GM12878 (cell line): ENCODE results near the gene SMC5. TPM values are rescaled to one million over a fixed set of nuclear protein-coding genes. Genes with fewer than 3 reads are reported as not detected.

Experiments
- ATAC-seq: fragments of 200-7000 bp; cut with Tn5 transposase; 3 replicates; pipeline ENCODE4 v1.9.1; 2020; ENCODE audit warnings: mild to moderate bottlenecking, moderate library complexity
- BruUV-seq: library from RNA; stranded (reverse); fragments of 400-500 nt; replicated peaks from 2 replicates; lab custom pipeline; 2021; lab: Mats Ljungman, UMichigan
- CTCF ChIA-PET: fragments of 300-600 bp; sonication (Branson Sonifier 250); formaldehyde crosslinking; extraction: SDS; loops from one replicate; lab custom pipeline; 2021; ENCODE audit warnings: inconsistent platforms; lab: Yijun Ruan, JAX
- POLR2A ChIA-PET: fragments of 350-600 bp; formaldehyde crosslinking; extraction: SDS; loops from one replicate; lab custom pipeline; 2021; ENCODE audit warnings: inconsistent platforms; lab: Charles Lee
- RAD21 ChIA-PET: fragments of 300-600 bp; sonication (Branson Sonifier 250); formaldehyde crosslinking; loops from one replicate; lab custom pipeline; 2023; ENCODE audit warnings: antibody characterized with exemption; ENCODE audit not compliant: unreplicated experiment; lab: Charles Lee
- SMC1A ChIA-PET: fragments of 300-600 bp; sonication (Branson Sonifier 250); formaldehyde crosslinking; loops from one replicate; lab custom pipeline; 2023; ENCODE audit not compliant: unreplicated experiment, uncharacterized antibody; lab: Charles Lee
- DNase-seq: peaks from one replicate; pipeline ENCODE4 v3.0.0-alpha.2; 2011; ENCODE audit warnings: low read depth, low spot score
- FAIRE-seq: peaks from 3 replicates; lab custom pipeline; 2011; peaks lifted over from hg19 to GRCh38; lab: Jason Lieb, UNC
- H2AFZ ChIP-seq: 2 replicates; pipeline ENCODE4 v1.6.0; 2011; ENCODE audit warnings: low read depth, low read length, control low read depth; ENCODE audit not compliant: control insufficient read depth
- H3K27ac ChIP-seq: 2 replicates; pipeline ENCODE4 v1.5.1; 2011; ENCODE audit warnings: control low read depth; ENCODE audit not compliant: control insufficient read depth, insufficient read depth
- H3K27me3 ChIP-seq, 2 experiments: replicated peaks in 1 of 2; 2 replicates each; pipeline versions ENCODE4 v1.6.0 to v1.6.1; 2011; ENCODE audit warnings: low read length in 1 of 2; ENCODE audit not compliant: control insufficient read depth in 2 of 2, insufficient read depth in 2 of 2
- H3K36me3 ChIP-seq, 2 experiments: 2 replicates each; pipeline ENCODE4 v1.5.1; 2011; ENCODE audit warnings: low read length in 1 of 2; ENCODE audit not compliant: control insufficient read depth in 2 of 2, insufficient read depth in 2 of 2
- H3K4me1 ChIP-seq: 2 replicates; pipeline ENCODE4 v1.6.1; 2011; ENCODE audit warnings: mild to moderate bottlenecking, low read length, moderate library complexity, mixed read lengths; ENCODE audit not compliant: control insufficient read depth, insufficient read depth
- H3K4me2 ChIP-seq: 2 replicates; pipeline ENCODE4 v1.6.0; 2011; ENCODE audit warnings: control low read depth; ENCODE audit not compliant: control insufficient read depth, insufficient read depth
- H3K4me3 ChIP-seq: fragments of 200-600 bp; sonication (generic); 2 replicates; pipeline ENCODE4 v1.5.1; 2016
- H3K79me2 ChIP-seq: 2 replicates; pipeline ENCODE4 v1.6.0; 2011; ENCODE audit warnings: low read length; ENCODE audit not compliant: control insufficient read depth, insufficient read depth
- H3K9ac ChIP-seq: 2 replicates; pipeline ENCODE4 v1.8.0; 2011; ENCODE audit warnings: low read length, control low read depth, mixed read lengths; ENCODE audit not compliant: control insufficient read depth, insufficient read depth
- H3K9me3 ChIP-seq: replicated peaks from 3 replicates; pipeline ENCODE4 v1.5.1; 2011; ENCODE audit warnings: mild to moderate bottlenecking, low read length; ENCODE audit not compliant: control insufficient read depth, insufficient read depth
- H4K20me1 ChIP-seq: 2 replicates; pipeline ENCODE4 v1.6.0; 2011; ENCODE audit not compliant: control insufficient read depth, insufficient read depth
- FOXM1 ChIP-seq: IDR thresholded peaks from 2 replicates; pipeline ENCODE4 v1.6.1; 2012; ENCODE audit warnings: low read depth, mild to moderate bottlenecking, inconsistent platforms, low read length, moderate library complexity
- IRF5 ChIP-seq: fragments of 450-650 bp; IDR thresholded peaks from 2 replicates; pipeline ENCODE4 v1.6.1; 2017; ENCODE audit warnings: borderline replicate concordance
- MEF2B ChIP-seq: fragments of 450-650 bp; IDR thresholded peaks from 2 replicates; pipeline ENCODE4 v1.6.1; 2018; ENCODE audit warnings: mild to moderate bottlenecking, moderate library complexity; ENCODE audit not compliant: partially characterized antibody, poor library complexity, severe bottlenecking
- RBBP5 ChIP-seq: fragments of 200-600 bp; sonication (generic); conservative IDR thresholded peaks from 2 replicates; pipeline ENCODE4 v1.6.1; 2016
- RELB ChIP-seq: fragments of 450-650 bp; IDR thresholded peaks from 2 replicates; pipeline ENCODE4 v1.6.1; 2017; ENCODE audit warnings: low read depth, mild to moderate bottlenecking, moderate library complexity
- USF1 ChIP-seq: IDR thresholded peaks from 2 replicates; pipeline ENCODE4 v1.6.1; 2011; ENCODE audit warnings: borderline replicate concordance, low read depth, mild to moderate bottlenecking, moderate library complexity, mixed read lengths, low read length; ENCODE audit not compliant: insufficient read depth; ENCODE audit errors: extremely low read length
- WGBS: methylation state at CpG from one replicate; pipeline ENCODE4 v1.1.6; 2016; ENCODE audit warnings: low lambda C conversion rate; ENCODE audit not compliant: insufficient replicate concordance, insufficient coverage; ENCODE audit errors: missing lambda C conversion rate; 5-methylcytosine and 5-hydroxymethylcytosine counted together
- in situ Hi-C: fragments of 300-500 bp; cut with MboI; formaldehyde crosslinking; loops from 9 replicates; pipeline ENCODE4 v1.14.3; 2018; ENCODE audit warnings: mixed read lengths
- intact Hi-C: fragments of 100-400 bp; cut with micrococcal nuclease; formaldehyde crosslinking; loops from one replicate; pipeline ENCODE4 v1.14.2; 2022; ENCODE audit not compliant: unreplicated experiment
- polyA plus RNA-seq, 11 experiments: library from polyadenylated mRNA; depleted of rRNA in 4 of 11; unstranded in 6 of 11; stranded (reverse) in 5 of 11; fragments of >200 nt; fragmentation: Nextera tagmentation in 4 of 11; fragmentation: Illumina TruSeq in 1 of 11; extraction: Ambion mirVana in 4 of 11; extraction: Trizol in 1 of 11; gene quantifications; 1 replicate in 1 of 11; 2 replicates in 10 of 11; pipeline versions ENCODE4 v1.2.1 to v1.2.3, GENCODE V29; 2011 to 2016; ENCODE audit warnings: inconsistent platforms in 2 of 11, missing spikeins in 2 of 11, low read depth in 1 of 11
- total RNA-seq, 4 experiments: library from RNA; depleted of rRNA in 3 of 4; stranded (reverse); fragments of >200 nt in 3 of 4; fragmentation: Illumina TruSeq in 1 of 4; extraction: Trizol in 1 of 4; gene quantifications; 2 replicates each; pipeline versions ENCODE4 v1.2.1 to v1.2.3, GENCODE V29; 2013 to 2021
- TF ChIP-seq, protein P1 (sequence below): fragments of 450-650 bp; conservative IDR thresholded peaks from 2 replicates; pipeline ENCODE4 v1.6.1; 2017; ENCODE audit warnings: mild to moderate bottlenecking, moderate library complexity
- TF ChIP-seq, protein P2 (sequence below): fragments of 450-650 bp; IDR thresholded peaks from 2 replicates; pipeline ENCODE4 v1.6.1; 2016; ENCODE audit warnings: mild to moderate bottlenecking, moderate library complexity, borderline replicate concordance

The SMC5 gene
- total and polyA plus RNA-seq, 10 of the 15 experiments (the other 5 are each of a cell fraction or from before 2014, with no cell fraction given): 6.5 to 47.1 (median 22.9) TPM

GRCh38 chr9:70382709-70383605, 124.2 kb downstream of the SMC5 start:
- no TSS peak for BruUV-seq
- Histone ChIP-seq H4K20me1 (no peaks in the 10 kb centered on the region), H2AFZ (no peak overlapping the region), H3K4me2 (no peak overlapping the region), H3K9me3 (no peaks in the 10 kb centered on the region), H3K27me3 (no peaks in the 10 kb centered on the region), H3K9ac (no peak overlapping the region), H3K79me2 (no peaks in the 10 kb centered on the region), H3K36me3 (no peaks in the 10 kb centered on the region), H3K4me3 (no peak overlapping the region), H3K4me1 (no peaks in the 10 kb centered on the region), H3K27ac (no peak overlapping the region)
- POLR2A ChIA-PET: no interaction called here
- intact Hi-C loops: no loop called here
- no peak for DNase-seq
- CTCF ChIA-PET: no interaction called here
- SMC1A ChIA-PET: interaction anchor here (0.8 to 1.2 kb wide), 4 partner anchors 27 to 220 kb away, joined by 3 to 4 read pairs (median 3); no protein-coding TSS in a partner anchor
- RAD21 ChIA-PET: no interaction called here
- no peak for ATAC-seq
- FAIRE-seq: no peak
- in situ Hi-C loops: no loop called here
- 22% methylated on average over 9 of the region's 9 CpGs for WGBS
- TF ChIP-seq FOXM1 (no peak), RBBP5 (no peak), USF1 (no peak), IRF5 (no peak), RELB (no peak), MEF2B (no peak)
- TF ChIP-seq, protein P1, sequence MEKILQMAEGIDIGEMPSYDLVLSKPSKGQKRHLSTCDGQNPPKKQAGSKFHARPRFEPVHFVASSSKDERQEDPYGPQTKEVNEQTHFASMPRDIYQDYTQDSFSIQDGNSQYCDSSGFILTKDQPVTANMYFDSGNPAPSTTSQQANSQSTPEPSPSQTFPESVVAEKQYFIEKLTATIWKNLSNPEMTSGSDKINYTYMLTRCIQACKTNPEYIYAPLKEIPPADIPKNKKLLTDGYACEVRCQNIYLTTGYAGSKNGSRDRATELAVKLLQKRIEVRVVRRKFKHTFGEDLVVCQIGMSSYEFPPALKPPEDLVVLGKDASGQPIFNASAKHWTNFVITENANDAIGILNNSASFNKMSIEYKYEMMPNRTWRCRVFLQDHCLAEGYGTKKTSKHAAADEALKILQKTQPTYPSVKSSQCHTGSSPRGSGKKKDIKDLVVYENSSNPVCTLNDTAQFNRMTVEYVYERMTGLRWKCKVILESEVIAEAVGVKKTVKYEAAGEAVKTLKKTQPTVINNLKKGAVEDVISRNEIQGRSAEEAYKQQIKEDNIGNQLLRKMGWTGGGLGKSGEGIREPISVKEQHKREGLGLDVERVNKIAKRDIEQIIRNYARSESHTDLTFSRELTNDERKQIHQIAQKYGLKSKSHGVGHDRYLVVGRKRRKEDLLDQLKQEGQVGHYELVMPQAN: no peak
- TF ChIP-seq, protein P2, sequence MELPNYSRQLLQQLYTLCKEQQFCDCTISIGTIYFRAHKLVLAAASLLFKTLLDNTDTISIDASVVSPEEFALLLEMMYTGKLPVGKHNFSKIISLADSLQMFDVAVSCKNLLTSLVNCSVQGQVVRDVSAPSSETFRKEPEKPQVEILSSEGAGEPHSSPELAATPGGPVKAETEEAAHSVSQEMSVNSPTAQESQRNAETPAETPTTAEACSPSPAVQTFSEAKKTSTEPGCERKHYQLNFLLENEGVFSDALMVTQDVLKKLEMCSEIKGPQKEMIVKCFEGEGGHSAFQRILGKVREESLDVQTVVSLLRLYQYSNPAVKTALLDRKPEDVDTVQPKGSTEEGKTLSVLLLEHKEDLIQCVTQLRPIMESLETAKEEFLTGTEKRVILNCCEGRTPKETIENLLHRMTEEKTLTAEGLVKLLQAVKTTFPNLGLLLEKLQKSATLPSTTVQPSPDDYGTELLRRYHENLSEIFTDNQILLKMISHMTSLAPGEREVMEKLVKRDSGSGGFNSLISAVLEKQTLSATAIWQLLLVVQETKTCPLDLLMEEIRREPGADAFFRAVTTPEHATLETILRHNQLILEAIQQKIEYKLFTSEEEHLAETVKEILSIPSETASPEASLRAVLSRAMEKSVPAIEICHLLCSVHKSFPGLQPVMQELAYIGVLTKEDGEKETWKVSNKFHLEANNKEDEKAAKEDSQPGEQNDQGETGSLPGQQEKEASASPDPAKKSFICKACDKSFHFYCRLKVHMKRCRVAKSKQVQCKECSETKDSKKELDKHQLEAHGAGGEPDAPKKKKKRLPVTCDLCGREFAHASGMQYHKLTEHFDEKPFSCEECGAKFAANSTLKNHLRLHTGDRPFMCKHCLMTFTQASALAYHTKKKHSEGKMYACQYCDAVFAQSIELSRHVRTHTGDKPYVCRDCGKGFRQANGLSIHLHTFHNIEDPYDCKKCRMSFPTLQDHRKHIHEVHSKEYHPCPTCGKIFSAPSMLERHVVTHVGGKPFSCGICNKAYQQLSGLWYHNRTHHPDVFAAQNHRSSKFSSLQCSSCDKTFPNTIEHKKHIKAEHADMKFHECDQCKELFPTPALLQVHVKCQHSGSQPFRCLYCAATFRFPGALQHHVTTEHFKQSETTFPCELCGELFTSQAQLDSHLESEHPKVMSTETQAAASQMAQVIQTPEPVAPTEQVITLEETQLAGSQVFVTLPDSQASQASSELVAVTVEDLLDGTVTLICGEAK: no peak
